ENCODE results near the gene NPAS3.

The NPAS3 gene

GRCh38 chr14:32940066-32940651 lies 1.5 kb downstream of the NPAS3 start:
- DNase-seq (ENCODE audit: low read depth in 2 of 2), result no peak

GRCh38 chr14:32940711-32941667 lies 2.3 kb downstream of the NPAS3 start:
- DNase-seq (ENCODE audit: low read depth in 2 of 2), result no peak

GRCh38 chr14:32941668-32942065 lies 3.0 kb downstream of the NPAS3 start:
- no peak for DNase-seq (ENCODE audit: low read depth in 2 of 2)

- no peak for DNase-seq (ENCODE audit: low read depth in 2 of 2)
These were observed 8.4 kb downstream of the NPAS3 start for GRCh38 chr14:32947081-32947480.

GRCh38 chr14:32947792-32948191 lies 9.1 kb downstream of the NPAS3 start:
- DNase-seq (ENCODE audit: low read depth in 2 of 2), result no peak

GRCh38 chr14:32950584-32950983 lies 11.9 kb downstream of the NPAS3 start:
- no peak for DNase-seq (ENCODE audit: low read depth in 2 of 2)

GRCh38 chr14:32967421-32967820 lies 28.7 kb downstream of the NPAS3 start:
- no peak for DNase-seq (ENCODE audit: low read depth in 2 of 2)

GRCh38 chr14:32968972-32969544 lies 30.4 kb downstream of the NPAS3 start:
- no peak for DNase-seq (ENCODE audit: low read depth in 2 of 2)

- DNase-seq (ENCODE audit: low read depth in 2 of 2), result no peak
These were observed 39.2 kb downstream of the NPAS3 start for GRCh38 chr14:32977913-32978312.

GRCh38 chr14:32978691-32979255 lies 40.1 kb downstream of the NPAS3 start:
- DNase-seq (ENCODE audit: low read depth in 2 of 2), result no peak

- DNase-seq (ENCODE audit: low read depth in 2 of 2), result no peak
These were observed 41.7 kb downstream of the NPAS3 start for GRCh38 chr14:32980178-32980901.

GRCh38 chr14:32980902-32981501 lies 42.3 kb downstream of the NPAS3 start:
- DNase-seq (ENCODE audit: low read depth in 2 of 2), result no peak

- no peak for DNase-seq (ENCODE audit: low read depth in 2 of 2)
These were observed 45.7 kb downstream of the NPAS3 start for GRCh38 chr14:32984241-32984930.

- no peak for DNase-seq (ENCODE audit: low read depth in 2 of 2)
These were observed 47.2 kb downstream of the NPAS3 start for GRCh38 chr14:32985866-32986265.

- no peak for DNase-seq (ENCODE audit: low read depth in 2 of 2)
These were observed 48.3 kb downstream of the NPAS3 start for GRCh38 chr14:32986791-32987540.

GRCh38 chr14:32991691-32992090 lies 53.0 kb downstream of the NPAS3 start:
- DNase-seq (ENCODE audit: low read depth in 2 of 2), result no peak

GRCh38 chr14:32993921-32994320 lies 55.2 kb downstream of the NPAS3 start:
- no peak for DNase-seq (ENCODE audit: low read depth in 2 of 2)

- no peak for DNase-seq (ENCODE audit: low read depth in 2 of 2)
These were observed 57.7 kb downstream of the NPAS3 start for GRCh38 chr14:32996343-32996742.

- DNase-seq (ENCODE audit: low read depth in 2 of 2), result no peak
These were observed 59.8 kb downstream of the NPAS3 start for GRCh38 chr14:32998433-32998832.

- no peak for DNase-seq (ENCODE audit: low read depth in 2 of 2)
These were observed 71.0 kb downstream of the NPAS3 start for GRCh38 chr14:33009673-33010072.

Measured in activated CD8-positive, alpha-beta memory T cell treated with anti-CD3 and anti-CD28 coated beads for 4 hours (primary cell).